Neural crest cell (in vitro differentiated cells): ENCODE data around the gene GLB1L. TPM values are rescaled to one million over a fixed set of nuclear protein-coding genes. Genes with fewer than 3 reads are reported as not detected.
A peak's percentile ranks its signal among the peaks of the same experiment; 100 is the strongest.

Experiments used
- DNase-seq: peaks from one replicate; pipeline ENCODE4 v3.0.0; 2021; ENCODE audit warnings: low read depth, mixed read lengths, low spot score
- H3K27ac Mint-ChIP-seq: one replicate; pipeline ENCODE4 v1.8.0; 2021; ENCODE audit warnings: mild to moderate bottlenecking, mixed read lengths; ENCODE audit not compliant: unreplicated experiment
- H3K27me3 Mint-ChIP-seq: 2 replicates; pipeline ENCODE4 v1.8.0; 2021; ENCODE audit warnings: low read depth, mild to moderate bottlenecking, mixed read lengths
- H3K36me3 Mint-ChIP-seq: 2 replicates; pipeline ENCODE4 v1.8.0; 2021; ENCODE audit warnings: low read depth, mild to moderate bottlenecking, mixed read lengths
- H3K4me1 Mint-ChIP-seq: 2 replicates; pipeline ENCODE4 v1.8.0; 2021; ENCODE audit warnings: mixed read lengths
- H3K4me3 Mint-ChIP-seq: one replicate; pipeline ENCODE4 v1.8.0; 2021; ENCODE audit warnings: mild to moderate bottlenecking, mixed read lengths
- H3K9me3 Mint-ChIP-seq: 2 replicates; pipeline ENCODE4 v1.8.0; 2021; ENCODE audit warnings: mixed read lengths
- CTCF ChIP-seq: fragments of 200-600 bp; sonication (generic); conservative IDR thresholded peaks from 2 replicates; pipeline ENCODE4 v1.5.0; 2021; ENCODE audit warnings: antibody characterized with exemption, mild to moderate bottlenecking
- total RNA-seq: library from RNA; stranded (reverse); gene quantifications from 2 replicates; pipeline ENCODE4 v1.2.1, GENCODE V29; 2021

GLB1L gene
- total RNA-seq, 1 donor from 2014 or later, result 11.2 TPM

GRCh38 chr2:219278655-219279150, 33.5 kb upstream of the GLB1L start:
- peaks cover 20% of the 10 kb centered on the region for H3K27me3 Mint-ChIP-seq
- H3K4me3 Mint-ChIP-seq, result peak overlapping the region; percentile 89
- no peaks in the 10 kb centered on the region for H3K36me3 Mint-ChIP-seq
- DNase-seq, result no peak
- no peak for TF ChIP-seq CTCF
- peak overlapping the region; percentile 92 for H3K27ac Mint-ChIP-seq
- no peaks in the 10 kb centered on the region for H3K9me3 Mint-ChIP-seq
- peaks cover 27% of the 10 kb centered on the region for H3K4me1 Mint-ChIP-seq

- Mint-ChIP-seq H3K27ac (no peak overlapping the region), H3K36me3 (no peaks in the 10 kb centered on the region), H3K4me1 (peaks cover 27% of the 10 kb centered on the region), H3K9me3 (no peaks in the 10 kb centered on the region), H3K4me3 (peak overlapping the region; percentile 89), H3K27me3 (peaks cover 23% of the 10 kb centered on the region)
- peak; percentile 81 for DNase-seq
- peak; percentile 98 for TF ChIP-seq CTCF
Observed at GRCh38 chr2:219277703-219278654, 32.7 kb upstream of the GLB1L start.

GRCh38 chr2:219274361-219274921, 29.2 kb upstream of the GLB1L start:
- no peak for DNase-seq
- Mint-ChIP-seq H3K9me3 (no peaks in the 10 kb centered on the region), H3K4me3 (no peak overlapping the region), H3K27ac (no peak overlapping the region), H3K36me3 (no peaks in the 10 kb centered on the region), H3K4me1 (peaks cover 17% of the 10 kb centered on the region), H3K27me3 (peaks cover 50% of the 10 kb centered on the region)
- no peak for TF ChIP-seq CTCF

GRCh38 chr2:219273937-219274336, 28.7 kb upstream of the GLB1L start:
- H3K4me3 Mint-ChIP-seq, result no peak overlapping the region

GRCh38 chr2:219272995-219273394, 27.8 kb upstream of the GLB1L start:
- H3K27ac Mint-ChIP-seq, result no peak overlapping the region
- no peaks in the 10 kb centered on the region for H3K9me3 Mint-ChIP-seq
- H3K36me3 Mint-ChIP-seq, result no peaks in the 10 kb centered on the region
- no peak overlapping the region for H3K4me3 Mint-ChIP-seq
- no peak for TF ChIP-seq CTCF
- H3K27me3 Mint-ChIP-seq, result peaks cover 63% of the 10 kb centered on the region
- DNase-seq, result no peak
- peaks cover 7% of the 10 kb centered on the region for H3K4me1 Mint-ChIP-seq

More at GRCh38 chr2:219273937-219274336, 28.7 kb upstream of the GLB1L start:
- TF ChIP-seq CTCF, result no peak
- Mint-ChIP-seq H3K27ac (peak overlapping the region; percentile 50), H3K4me1 (peaks cover 15% of the 10 kb centered on the region), H3K9me3 (no peaks in the 10 kb centered on the region), H3K27me3 (peaks cover 55% of the 10 kb centered on the region), H3K36me3 (no peaks in the 10 kb centered on the region)
- no peak for DNase-seq
